GM23248 (cell line): ENCODE results near the gene PLEKHG5. TPM values are rescaled to one million over a fixed set of nuclear protein-coding genes. Genes with fewer than 3 reads are reported as not detected.
A peak's percentile ranks its signal among the peaks of the same experiment; 100 is the strongest.

Experiments used
- DNase-seq: peaks from one replicate; pipeline ENCODE4 v3.0.0-alpha.2; 2015
- H2AFZ ChIP-seq: fragments of 200-600 bp; sonication (generic); 2 replicates; pipeline ENCODE4 v1.6.1; 2016; ENCODE audit warnings: antibody characterized with exemption
- H3F3A ChIP-seq: fragments of 200-600 bp; sonication (generic); 2 replicates; pipeline ENCODE4 v1.6.1; 2016; ENCODE audit warnings: mild to moderate bottlenecking, antibody characterized with exemption, mixed run types; ENCODE audit not compliant: insufficient read depth
- H3K27ac ChIP-seq: fragments of 200-600 bp; sonication (generic); 2 replicates; pipeline ENCODE4 v1.5.1; 2016; ENCODE audit warnings: mild to moderate bottlenecking
- H3K27me3 ChIP-seq: fragments of 200-600 bp; sonication (generic); replicated peaks from 2 replicates; pipeline ENCODE4 v1.6.1; 2016; ENCODE audit warnings: mild to moderate bottlenecking; ENCODE audit not compliant: insufficient read depth
- H3K36me3 ChIP-seq: fragments of 200-600 bp; sonication (generic); 2 replicates; pipeline ENCODE4 v1.6.1; 2016; ENCODE audit warnings: low read depth, mild to moderate bottlenecking
- H3K4me1 ChIP-seq: fragments of 200-600 bp; sonication (generic); 2 replicates; pipeline ENCODE4 v1.6.1; 2016; ENCODE audit warnings: mild to moderate bottlenecking; ENCODE audit not compliant: insufficient read depth
- H3K4me2 ChIP-seq: fragments of 200-600 bp; sonication (generic); one replicate; pipeline ENCODE4 v1.6.1; 2016; ENCODE audit warnings: mild to moderate bottlenecking; ENCODE audit not compliant: unreplicated experiment
- H3K4me3 ChIP-seq: fragments of 200-600 bp; sonication (generic); 2 replicates; pipeline ENCODE4 v1.5.1; 2016; ENCODE audit warnings: mild to moderate bottlenecking
- H3K79me2 ChIP-seq: fragments of 200-600 bp; sonication (generic); 2 replicates; pipeline ENCODE4 v1.6.1; 2016; ENCODE audit warnings: mild to moderate bottlenecking; ENCODE audit not compliant: insufficient read depth
- H3K9ac ChIP-seq: fragments of 200-600 bp; sonication (generic); 2 replicates; pipeline ENCODE4 v1.6.1; 2016; ENCODE audit warnings: mild to moderate bottlenecking
- H3K9me2 ChIP-seq: fragments of 200-600 bp; sonication (generic); 2 replicates; pipeline ENCODE4 v1.6.1; 2016; ENCODE audit warnings: mixed run types, mild to moderate bottlenecking, moderate library complexity; ENCODE audit not compliant: insufficient read depth
- H3K9me3 ChIP-seq: fragments of 200-600 bp; sonication (generic); one replicate; pipeline ENCODE4 v1.6.1; 2017; ENCODE audit warnings: low read depth
- H4K20me1 ChIP-seq: fragments of 200-600 bp; sonication (generic); 2 replicates; pipeline ENCODE4 v1.6.0; 2016; ENCODE audit not compliant: insufficient read depth
- EZH2 ChIP-seq: fragments of 200-600 bp; sonication (generic); IDR thresholded peaks from 2 replicates; pipeline ENCODE4 v1.6.1; 2018; ENCODE audit warnings: antibody characterized with exemption, mild to moderate bottlenecking; ENCODE audit not compliant: insufficient read depth, poor library complexity, severe bottlenecking
- EZH2phosphoT487 ChIP-seq: fragments of 200-600 bp; sonication (generic); IDR thresholded peaks from 2 replicates; pipeline ENCODE4 v1.6.1; 2018; ENCODE audit warnings: antibody characterized with exemption, moderate library complexity, mild to moderate bottlenecking, low read depth; ENCODE audit not compliant: insufficient read depth
- WGBS, 2 experiments: methylation state at CpG; one replicate each; pipeline ENCODE4 v1.1.6; 2015 to 2017; ENCODE audit warnings: low lambda C conversion rate in 2 of 2, low coverage in 1 of 2; ENCODE audit errors: missing lambda C conversion rate in 2 of 2; 5-methylcytosine and 5-hydroxymethylcytosine counted together
- in situ Hi-C: fragments of 300-500 bp; cut with MboI; formaldehyde crosslinking; loops from 2 replicates; pipeline ENCODE4 v1.15.0; 2020
- polyA plus RNA-seq: library from polyadenylated mRNA; unstranded; fragments of >200 nt; fragmentation: Nextera tagmentation; extraction: Ambion mirVana; gene quantifications from 2 replicates; pipeline ENCODE4 v1.2.1, GENCODE V29; 2016
- total RNA-seq: library from RNA; depleted of rRNA; stranded (reverse); fragments of >200 nt; shearing (Covaris generic); gene quantifications from 2 replicates; pipeline ENCODE4 v1.2.3, GENCODE V29; 2014

Gene PLEKHG5
- total and polyA plus RNA-seq, 2 experiments from 2014 or later, result 2.8 to 7.6 TPM

DNA sequence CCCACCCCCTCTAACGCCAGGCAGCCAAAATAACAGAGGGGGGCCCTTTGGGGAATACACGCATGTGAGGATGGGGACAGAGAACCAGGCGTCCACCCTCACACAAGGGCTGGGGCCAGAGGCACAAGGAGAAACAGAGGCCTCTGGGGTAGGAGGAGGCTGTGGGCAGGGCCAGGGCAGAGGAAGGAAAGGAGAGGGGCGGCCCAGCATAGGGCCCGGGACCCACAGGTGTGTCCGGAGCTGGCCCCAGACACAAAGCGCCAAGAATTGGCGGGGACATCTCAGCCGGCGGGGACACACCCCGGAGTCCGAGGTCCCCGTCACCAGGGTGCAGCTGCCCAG is 6.7 kb downstream of the PLEKHG5 start:
- TF ChIP-seq EZH2phosphoT487, result no peak
- no peak for TF ChIP-seq EZH2
- Histone ChIP-seq H3K4me1 (no peaks in the 10 kb centered on the region), H3F3A (no peaks in the 10 kb centered on the region), H3K36me3 (no peaks in the 10 kb centered on the region), H2AFZ (no peak overlapping the region), H3K79me2 (no peaks in the 10 kb centered on the region), H3K27ac (no peak overlapping the region), H3K27me3 (no peaks in the 10 kb centered on the region), H3K4me2 (no peak overlapping the region), H4K20me1 (no peaks in the 10 kb centered on the region), H3K9me3 (no peaks in the 10 kb centered on the region), H3K9ac (peak overlapping the region; percentile 58; the same call in 1 of the 2 replicates), H3K9me2 (no peaks in the 10 kb centered on the region), H3K4me3 (peak overlapping the region; percentile 68)
- 35 to 40% methylated on average over 9 to 13 of the region's 13 CpGs for WGBS, 2 experiments
- no peak for DNase-seq
- in situ Hi-C loops, result no loop called here

DNA sequence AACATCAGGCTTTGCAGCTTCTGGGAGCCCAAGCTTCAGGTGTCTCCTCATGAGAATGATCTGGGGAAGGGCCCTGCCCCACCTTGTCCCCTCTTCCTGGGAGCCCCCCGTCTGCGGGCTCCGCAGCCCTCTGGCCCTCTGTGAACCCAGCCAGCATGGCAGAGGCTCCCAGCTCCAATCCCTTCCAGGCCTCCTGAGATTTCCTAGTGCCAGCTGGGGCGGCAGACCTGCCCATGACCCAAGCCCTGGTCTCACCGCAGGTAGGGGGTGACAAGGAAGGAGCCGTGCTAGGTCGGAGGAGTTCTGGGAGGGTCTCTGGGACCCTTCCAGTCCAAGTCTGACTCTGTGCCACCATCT is 7.7 kb downstream of the PLEKHG5 start:
- Histone ChIP-seq H3K9me3 (no peaks in the 10 kb centered on the region), H3K36me3 (no peaks in the 10 kb centered on the region), H2AFZ (no peak overlapping the region), H3K27ac (no peak overlapping the region), H3K27me3 (no peaks in the 10 kb centered on the region), H3K4me2 (no peak overlapping the region), H4K20me1 (no peaks in the 10 kb centered on the region), H3K9me2 (no peaks in the 10 kb centered on the region), H3F3A (no peaks in the 10 kb centered on the region), H3K4me1 (no peaks in the 10 kb centered on the region), H3K79me2 (no peaks in the 10 kb centered on the region), H3K9ac (no peak overlapping the region), H3K4me3 (no peak overlapping the region)
- DNase-seq, result no peak
- in situ Hi-C loops, result no loop called here
- TF ChIP-seq EZH2phosphoT487, result no peak
- WGBS, 2 experiments, result 84 to 91% methylated on average over 7 of the region's 7 CpGs

DNA sequence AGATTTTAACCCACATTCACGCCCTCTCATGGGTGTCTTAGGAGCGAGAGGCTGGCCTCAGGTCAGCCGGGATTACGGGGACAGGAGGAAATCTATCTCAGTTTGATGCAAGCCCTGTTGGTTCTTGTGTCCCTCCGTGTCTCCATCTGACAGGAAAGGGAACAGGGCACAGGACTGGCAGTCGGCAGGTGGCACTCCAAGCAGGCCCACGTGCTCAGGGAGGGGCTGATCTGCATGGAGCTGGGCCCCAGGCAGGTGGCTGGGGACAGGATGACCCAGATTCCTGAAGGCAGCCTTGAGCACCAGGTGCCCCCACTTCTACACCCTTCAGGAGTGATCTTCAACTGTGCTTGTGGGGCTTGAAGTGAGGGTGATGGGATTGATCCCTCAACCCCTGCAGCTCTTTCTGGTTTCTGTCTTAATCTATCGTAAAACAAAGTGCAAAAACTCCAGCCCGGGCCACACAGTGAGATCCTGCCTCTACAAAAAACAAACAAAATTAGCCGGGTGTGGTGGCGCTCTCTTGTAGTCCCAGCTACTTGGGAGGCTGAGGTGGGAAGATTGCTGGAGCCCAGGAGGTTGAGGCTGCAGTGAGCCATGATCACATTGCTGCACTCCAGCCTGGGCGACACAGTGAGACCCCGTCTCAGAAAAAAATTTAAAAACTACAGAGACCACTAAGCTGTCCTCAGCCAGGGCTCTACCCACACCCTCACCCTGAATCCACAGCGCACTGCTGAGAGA is 8.3 kb downstream of the PLEKHG5 start:
- Histone ChIP-seq H3K27ac (no peak overlapping the region), H2AFZ (no peak overlapping the region), H3K36me3 (no peaks in the 10 kb centered on the region), H4K20me1 (no peaks in the 10 kb centered on the region), H3K9ac (no peak overlapping the region), H3K9me2 (no peaks in the 10 kb centered on the region), H3K79me2 (no peaks in the 10 kb centered on the region), H3F3A (no peaks in the 10 kb centered on the region), H3K9me3 (no peaks in the 10 kb centered on the region), H3K4me1 (no peaks in the 10 kb centered on the region), H3K4me3 (no peak overlapping the region), H3K27me3 (no peaks in the 10 kb centered on the region), H3K4me2 (no peak overlapping the region)
- in situ Hi-C loops, result no loop called here
- TF ChIP-seq EZH2 (no peak), EZH2phosphoT487 (no peak)
- DNase-seq, result no peak
- 77 to 81% methylated on average over 14 of the region's 14 CpGs for WGBS, 2 experiments

DNA sequence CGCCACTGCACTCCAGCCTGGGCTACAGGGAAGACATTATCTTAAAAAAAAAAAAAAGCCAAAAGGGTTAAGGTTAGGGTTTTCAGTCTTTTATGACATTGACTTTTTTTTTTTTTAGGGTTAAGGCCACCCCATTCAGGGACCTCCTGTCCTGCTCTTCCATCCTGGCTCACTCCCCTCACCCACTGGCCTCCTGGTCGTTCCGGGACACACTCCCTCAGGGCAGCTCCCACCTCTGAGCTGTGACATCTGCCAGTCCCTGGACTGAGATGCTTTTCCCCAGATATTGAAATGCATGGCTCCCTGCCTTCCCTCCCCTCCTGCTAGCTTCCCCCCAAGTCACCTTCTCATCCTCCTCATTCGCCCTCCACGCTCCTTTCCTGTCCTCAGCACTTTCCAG is 9.6 kb downstream of the PLEKHG5 start:
- no peaks in the 10 kb centered on the region for H3K9me3 ChIP-seq
- DNase-seq, result no peak
- H3F3A ChIP-seq, result no peaks in the 10 kb centered on the region
- H3K4me2 ChIP-seq, result no peak overlapping the region
- no peak overlapping the region for H3K4me3 ChIP-seq
- no peak overlapping the region for H2AFZ ChIP-seq
- no peak overlapping the region for H3K27ac ChIP-seq
- 72 to 82% methylated on average over 5 of the region's 5 CpGs for WGBS, 2 experiments
- H3K79me2 ChIP-seq, result no peaks in the 10 kb centered on the region
- no peak overlapping the region for H3K9ac ChIP-seq
- no peaks in the 10 kb centered on the region for H3K9me2 ChIP-seq
- in situ Hi-C loops, result no loop called here
- H4K20me1 ChIP-seq, result no peaks in the 10 kb centered on the region
- TF ChIP-seq EZH2 (no peak), EZH2phosphoT487 (no peak)
- H3K4me1 ChIP-seq, result no peaks in the 10 kb centered on the region
- no peaks in the 10 kb centered on the region for H3K27me3 ChIP-seq
- no peaks in the 10 kb centered on the region for H3K36me3 ChIP-seq
